K562 (cell line): ENCODE results near the gene HOXA9. TPM values are rescaled to one million over a fixed set of nuclear protein-coding genes. Genes with fewer than 3 reads are reported as not detected.

Experiments used
- ELF2 ChIP-seq: fragments of 250-450 bp; sonication (Bioruptor Pico); IDR thresholded peaks from 2 replicates; pipeline ENCODE4 v1.5.0; 2021; ENCODE audit warnings: mild to moderate bottlenecking
- ESRRB ChIP-seq: fragments of 250-450 bp; sonication (Bioruptor Pico); IDR thresholded peaks from 2 replicates; pipeline ENCODE4 v1.5.0; 2020; ENCODE audit warnings: mild to moderate bottlenecking, moderate library complexity, borderline replicate concordance
- JUND ChIP-seq, 2 experiments: IDR thresholded peaks; 2 replicates in 1 of 2; 3 replicates in 1 of 2; pipeline ENCODE4 v1.6.1; 2011; ENCODE audit warnings: borderline replicate concordance in 2 of 2, low read depth in 2 of 2, low read length in 2 of 2, improper control_type of control experiment in 1 of 2, missing biosample characterization in 1 of 2, missing genetic modification characterization in 1 of 2, missing genetic modification reagents in 1 of 2
- ZNF184 ChIP-seq: sonication (generic); formaldehyde crosslinking; IDR thresholded peaks from 2 replicates; pipeline ENCODE4 v1.5.0; 2020; ENCODE audit warnings: missing genetic modification reagents
- polyA plus RNA-seq, 8 experiments: library from polyadenylated mRNA; depleted of rRNA in 4 of 8; stranded (reverse) in 5 of 8; unstranded in 3 of 8; fragments of >200 nt; fragmentation: Nextera tagmentation in 2 of 8; fragmentation: Illumina TruSeq in 1 of 8; extraction: Ambion mirVana in 2 of 8; extraction: Trizol in 1 of 8; gene quantifications; 2 replicates each; pipeline versions ENCODE4 v1.2.1 to v1.2.3, GENCODE V29; 2011 to 2014; ENCODE audit warnings: inconsistent platforms in 1 of 8, missing spikeins in 1 of 8
- total RNA-seq, 7 experiments: library from RNA; depleted of rRNA in 6 of 7; stranded (reverse); fragments of >200 nt in 6 of 7; fragmentation: Illumina TruSeq in 2 of 7; extraction: Trizol in 2 of 7; gene quantifications; 2 replicates each; pipeline versions ENCODE4 v1.2.1 to v1.2.3, GENCODE V29; 2011 to 2021; ENCODE audit warnings: low replicate concordance in 1 of 7
- TF ChIP-seq, protein P1 (sequence below): fragments of 450-650 bp; IDR thresholded peaks from 2 replicates; pipeline ENCODE4 v1.6.1; 2018; ENCODE audit not compliant: partially characterized antibody
- TF ChIP-seq, protein P2 (sequence below): fragments of 200-800 bp; sonication (Bioruptor generic); IDR thresholded peaks from 2 replicates; pipeline ENCODE4 v1.6.1; 2017; ENCODE audit warnings: missing genetic modification characterization, missing compliant biosample characterization
- TF ChIP-seq, protein P3 (sequence below): sonication (generic); formaldehyde crosslinking; IDR thresholded peaks from 2 replicates; pipeline ENCODE4 v1.8.1; 2023; ENCODE audit warnings: mild to moderate bottlenecking, missing genetic modification reagents, moderate library complexity

HOXA9 gene
- total and polyA plus RNA-seq, 9 of the 15 experiments (the other 6 are each of a cell fraction or from before 2014, with no cell fraction given), result not detected

DNA sequence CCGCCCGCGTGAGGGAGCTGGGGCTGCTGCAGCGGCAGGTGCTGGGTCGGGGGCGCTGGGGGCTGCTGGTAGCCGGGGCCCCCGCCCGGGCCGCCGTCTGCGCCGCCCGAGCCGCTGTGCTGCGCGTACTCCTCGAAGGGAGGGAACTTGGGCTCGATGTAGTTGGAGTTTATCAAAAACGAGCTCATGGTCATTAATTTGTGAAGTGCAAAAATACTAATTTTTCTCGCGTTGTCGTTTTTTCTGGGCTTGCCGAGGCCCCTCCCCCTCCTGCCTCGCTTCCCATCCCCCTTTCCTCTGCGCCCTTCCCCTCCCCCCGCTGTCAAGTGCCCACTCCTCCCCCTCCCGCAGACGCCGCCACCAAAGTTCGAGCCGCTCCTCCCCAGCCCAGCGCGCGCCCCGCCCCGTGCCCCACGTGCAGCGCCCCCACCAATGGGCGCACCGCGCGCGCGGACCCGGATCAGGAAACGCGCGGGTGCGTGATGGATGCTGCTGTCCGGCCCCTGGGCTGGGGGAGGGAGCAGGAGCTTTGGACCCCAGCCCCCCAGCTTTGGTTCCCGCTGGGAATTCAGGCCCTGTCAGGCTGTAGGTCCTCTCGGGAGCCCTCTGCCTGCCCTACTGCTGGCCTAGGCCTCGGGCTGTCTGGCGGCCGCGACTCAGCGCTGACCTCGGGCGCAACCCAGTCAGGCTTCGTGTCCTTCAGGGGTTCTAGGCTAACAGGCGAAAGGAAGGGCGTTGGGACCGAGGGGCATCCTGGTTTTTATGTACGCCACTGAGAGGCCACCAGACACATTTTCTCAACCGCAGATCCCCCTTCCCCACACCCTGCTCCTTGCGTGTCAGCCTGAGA is 34.6 kb downstream of the HOXA9 start, which contains the start of gene HOXA4 (continued):
- TF ChIP-seq ZNF184 (CRISPR knock-in tag) (no peak), ELF2 (CRISPR knock-in tag) (no peak), JUND (IDR thresholded peaks at IDR 0.05; ENCODE audit: borderline replicate concordance, low read depth, low read length) (no peak), JUND (tag; IDR thresholded peaks at IDR 0.05; ENCODE audit: borderline replicate concordance, low read depth, low read length) (no peak), ESRRB (no peak)
- TF ChIP-seq, protein P1, sequence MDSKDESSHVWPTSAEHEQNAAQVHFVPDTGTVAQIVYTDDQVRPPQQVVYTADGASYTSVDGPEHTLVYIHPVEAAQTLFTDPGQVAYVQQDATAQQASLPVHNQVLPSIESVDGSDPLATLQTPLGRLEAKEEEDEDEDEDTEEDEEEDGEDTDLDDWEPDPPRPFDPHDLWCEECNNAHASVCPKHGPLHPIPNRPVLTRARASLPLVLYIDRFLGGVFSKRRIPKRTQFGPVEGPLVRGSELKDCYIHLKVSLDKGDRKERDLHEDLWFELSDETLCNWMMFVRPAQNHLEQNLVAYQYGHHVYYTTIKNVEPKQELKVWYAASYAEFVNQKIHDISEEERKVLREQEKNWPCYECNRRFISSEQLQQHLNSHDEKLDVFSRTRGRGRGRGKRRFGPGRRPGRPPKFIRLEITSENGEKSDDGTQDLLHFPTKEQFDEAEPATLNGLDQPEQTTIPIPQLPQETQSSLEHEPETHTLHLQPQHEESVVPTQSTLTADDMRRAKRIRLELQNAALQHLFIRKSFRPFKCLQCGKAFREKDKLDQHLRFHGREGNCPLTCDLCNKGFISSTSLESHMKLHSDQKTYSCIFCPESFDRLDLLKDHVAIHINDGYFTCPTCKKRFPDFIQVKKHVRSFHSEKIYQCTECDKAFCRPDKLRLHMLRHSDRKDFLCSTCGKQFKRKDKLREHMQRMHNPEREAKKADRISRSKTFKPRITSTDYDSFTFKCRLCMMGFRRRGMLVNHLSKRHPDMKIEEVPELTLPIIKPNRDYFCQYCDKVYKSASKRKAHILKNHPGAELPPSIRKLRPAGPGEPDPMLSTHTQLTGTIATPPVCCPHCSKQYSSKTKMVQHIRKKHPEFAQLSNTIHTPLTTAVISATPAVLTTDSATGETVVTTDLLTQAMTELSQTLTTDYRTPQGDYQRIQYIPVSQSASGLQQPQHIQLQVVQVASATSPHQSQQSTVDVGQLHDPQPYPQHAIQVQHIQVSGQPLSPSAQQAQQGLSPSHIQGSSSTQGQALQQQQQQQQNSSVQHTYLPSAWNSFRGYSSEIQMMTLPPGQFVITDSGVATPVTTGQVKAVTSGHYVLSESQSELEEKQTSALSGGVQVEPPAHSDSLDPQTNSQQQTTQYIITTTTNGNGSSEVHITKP, result no peak
- TF ChIP-seq, protein P2, sequence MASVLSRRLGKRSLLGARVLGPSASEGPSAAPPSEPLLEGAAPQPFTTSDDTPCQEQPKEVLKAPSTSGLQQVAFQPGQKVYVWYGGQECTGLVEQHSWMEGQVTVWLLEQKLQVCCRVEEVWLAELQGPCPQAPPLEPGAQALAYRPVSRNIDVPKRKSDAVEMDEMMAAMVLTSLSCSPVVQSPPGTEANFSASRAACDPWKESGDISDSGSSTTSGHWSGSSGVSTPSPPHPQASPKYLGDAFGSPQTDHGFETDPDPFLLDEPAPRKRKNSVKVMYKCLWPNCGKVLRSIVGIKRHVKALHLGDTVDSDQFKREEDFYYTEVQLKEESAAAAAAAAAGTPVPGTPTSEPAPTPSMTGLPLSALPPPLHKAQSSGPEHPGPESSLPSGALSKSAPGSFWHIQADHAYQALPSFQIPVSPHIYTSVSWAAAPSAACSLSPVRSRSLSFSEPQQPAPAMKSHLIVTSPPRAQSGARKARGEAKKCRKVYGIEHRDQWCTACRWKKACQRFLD (CRISPR knock-in tag), result no peak
- TF ChIP-seq, protein P3, sequence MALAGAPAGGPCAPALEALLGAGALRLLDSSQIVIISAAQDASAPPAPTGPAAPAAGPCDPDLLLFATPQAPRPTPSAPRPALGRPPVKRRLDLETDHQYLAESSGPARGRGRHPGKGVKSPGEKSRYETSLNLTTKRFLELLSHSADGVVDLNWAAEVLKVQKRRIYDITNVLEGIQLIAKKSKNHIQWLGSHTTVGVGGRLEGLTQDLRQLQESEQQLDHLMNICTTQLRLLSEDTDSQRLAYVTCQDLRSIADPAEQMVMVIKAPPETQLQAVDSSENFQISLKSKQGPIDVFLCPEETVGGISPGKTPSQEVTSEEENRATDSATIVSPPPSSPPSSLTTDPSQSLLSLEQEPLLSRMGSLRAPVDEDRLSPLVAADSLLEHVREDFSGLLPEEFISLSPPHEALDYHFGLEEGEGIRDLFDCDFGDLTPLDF (CRISPR knock-in tag), result no peak
